Naive thymus-derived CD4-positive, alpha-beta T cell (primary cell): ENCODE data around the gene PNPLA2. TPM values are rescaled to one million over a fixed set of nuclear protein-coding genes. Genes with fewer than 3 reads are reported as not detected.

ENCODE experiments used
- ATAC-seq: fragments of 150-1000 bp; cut with Tn5 transposase; 2 replicates; pipeline ENCODE4 v1.10.0; 2021; ENCODE audit warnings: mild to moderate bottlenecking, moderate library complexity
- CTCF ChIA-PET: fragments of 350-600 bp; sonication (Branson Sonifier 250); formaldehyde crosslinking; loops from one replicate; lab custom pipeline; 2021; ENCODE audit warnings: antibody characterized with exemption; lab: Charles Lee
- POLR2A ChIA-PET: fragments of 350-600 bp; sonication (Branson Sonifier 250); formaldehyde crosslinking; loops from one replicate; lab custom pipeline; 2021; ENCODE audit warnings: antibody characterized with exemption, inconsistent platforms; lab: Charles Lee
- DNase-seq, 9 donors: peaks; one replicate each; pipeline versions ENCODE4 v3.0.0 to v3.0.0-alpha.2; 2020 to 2022; ENCODE audit warnings: mixed read lengths in 1 of 9
- H3K27ac ChIP-seq: one replicate; pipeline ENCODE4 v1.7.0; 2013; ENCODE audit warnings: mild to moderate bottlenecking, low read depth, low read length, moderate library complexity
- H3K27me3 ChIP-seq, 2 donors: one replicate each; pipeline ENCODE4 v1.7.0; 2013; ENCODE audit warnings: low read length in 2 of 2, mild to moderate bottlenecking in 2 of 2, moderate library complexity in 2 of 2; ENCODE audit not compliant: control insufficient read depth in 2 of 2, insufficient read depth in 2 of 2
- H3K36me3 ChIP-seq, 3 experiments: 1 replicate in 2 of 3; 2 replicates in 1 of 3; pipeline ENCODE4 v1.7.0; 2013; ENCODE audit warnings: low read length in 3 of 3, mild to moderate bottlenecking in 3 of 3, moderate library complexity in 1 of 3; ENCODE audit not compliant: insufficient read depth in 3 of 3, control insufficient read depth in 2 of 3
- H3K4me1 ChIP-seq, 2 donors: one replicate each; pipeline ENCODE4 v1.7.0; 2013; ENCODE audit warnings: low read length in 2 of 2, mild to moderate bottlenecking in 2 of 2, moderate library complexity in 1 of 2; ENCODE audit not compliant: control insufficient read depth in 2 of 2, insufficient read depth in 2 of 2
- H3K4me3 ChIP-seq: 2 replicates; pipeline ENCODE4 v1.7.0; 2013; ENCODE audit warnings: mild to moderate bottlenecking, low read length
- H3K9me3 ChIP-seq, 3 experiments: 1 replicate in 2 of 3; 2 replicates in 1 of 3; pipeline ENCODE4 v1.7.0; 2013; ENCODE audit warnings: low read length in 3 of 3; ENCODE audit not compliant: control insufficient read depth in 2 of 3
- H3K27ac Mint-ChIP-seq, 9 donors: one replicate each; pipeline ENCODE4 v1.8.0; 2020 to 2022; ENCODE audit warnings: mixed read lengths in 9 of 9, mild to moderate bottlenecking in 8 of 9, moderate library complexity in 5 of 9, inconsistent platforms in 2 of 9
- H3K27me3 Mint-ChIP-seq, 5 donors: one replicate each; pipeline ENCODE4 v1.8.0; 2021 to 2022; ENCODE audit warnings: mixed read lengths in 5 of 5, mild to moderate bottlenecking in 1 of 5
- H3K36me3 Mint-ChIP-seq, 5 donors: one replicate each; pipeline ENCODE4 v1.8.0; 2020 to 2022; ENCODE audit warnings: mixed read lengths in 5 of 5, mild to moderate bottlenecking in 3 of 5, inconsistent platforms in 1 of 5
- H3K4me1 Mint-ChIP-seq, 7 donors: one replicate each; pipeline ENCODE4 v1.8.0; 2020 to 2022; ENCODE audit warnings: mixed read lengths in 7 of 7, mild to moderate bottlenecking in 3 of 7, inconsistent platforms in 1 of 7
- H3K4me3 Mint-ChIP-seq, 10 donors: one replicate each; pipeline ENCODE4 v1.8.0; 2020 to 2022; ENCODE audit warnings: mild to moderate bottlenecking in 10 of 10, mixed read lengths in 10 of 10, moderate library complexity in 6 of 10, inconsistent platforms in 2 of 10
- H3K9me3 Mint-ChIP-seq, 11 donors: one replicate each; pipeline ENCODE4 v1.8.0; 2020 to 2022; ENCODE audit warnings: mixed read lengths in 11 of 11, mild to moderate bottlenecking in 4 of 11, inconsistent platforms in 1 of 11, moderate library complexity in 1 of 11
- intact Hi-C, 2 donors: fragments of 100-400 bp; cut with micrococcal nuclease; formaldehyde crosslinking; loops; one replicate each; pipeline ENCODE4 v1.15.1; 2023
- polyA plus RNA-seq, 2 donors: library from polyadenylated mRNA; unstranded; fragments of 300-500 nt; fragmentation: Illumina TruSeq; gene quantifications; one replicate each; pipeline ENCODE4 v1.2.3, GENCODE V29; 2021
- total RNA-seq, 6 experiments: library from RNA in 5 of 6; stranded (reverse) in 5 of 6; gene quantifications; 1 replicate in 5 of 6; 2 replicates in 1 of 6; pipeline ENCODE4 v1.2.3 and lab custom pipeline; 2021 to 2026

The PNPLA2 gene
- total and polyA plus RNA-seq, 7 experiments from 2014 or later = 26.0 to 237 (median 203) TPM

GRCh38 chr11:826836-827145, 8.1 kb downstream of the PNPLA2 start:
- intact Hi-C loops = loop anchor here in 1 of 2 donors (2.0 kb wide), 1 partner anchor 16 kb away; the partner anchor contains the start of genes POLR2L and TSPAN4

GRCh38 chr11:827146-827896, 8.6 kb downstream of the PNPLA2 start:
- H3K9me3 ChIP-seq = no peaks in the 10 kb centered on the region
- H3K36me3 ChIP-seq = peaks cover 0 to 29% (median 0%) of the 10 kb centered on the region in 3 experiments
- ATAC-seq (peak; percentile 10), DNase-seq (peak in 1 of 9 donors; percentile 55)
- peaks cover 0 to 11% of the 10 kb centered on the region in 2 donors for H3K27me3 ChIP-seq
- ChIA-PET POLR2A (interaction anchor here (0.7 to 7.8 kb wide), 3 partner anchors 9 to 51 kb away, joined by 3 to 79 read pairs (median 32); partner anchors contain the start of genes PNPLA2, POLR2L and TSPAN4), CTCF (no interaction called here)
- peaks cover 14 to 45% of the 10 kb centered on the region in 2 donors for H3K4me1 ChIP-seq
- H3K4me1 Mint-ChIP-seq = peaks cover 0 to 31% (median 29%) of the 10 kb centered on the region in 7 donors
- H3K27ac ChIP-seq = no peak overlapping the region
- H3K27ac Mint-ChIP-seq = no peak overlapping the region
- H3K9me3 Mint-ChIP-seq = peaks cover 0 to 3% (median 0%) of the 10 kb centered on the region in 11 donors
- intact Hi-C loops = loop anchor here in 1 of 2 donors (2.0 kb wide), 1 partner anchor 15 kb away; the partner anchor contains the start of genes POLR2L and TSPAN4
- H3K36me3 Mint-ChIP-seq = peaks cover 0 to 9% (median 3%) of the 10 kb centered on the region in 5 donors
- H3K4me3 Mint-ChIP-seq = peak overlapping the region; percentile 4 to 83 (median 72)
- peak overlapping the region; percentile 37 for H3K4me3 ChIP-seq
- H3K27me3 Mint-ChIP-seq = peaks cover 14 to 44% (median 20%) of the 10 kb centered on the region in 5 donors

More at GRCh38 chr11:826836-827145, 8.1 kb downstream of the PNPLA2 start:
- peak overlapping the region in 2 of 9 donors; percentile 21 to 52 for H3K27ac Mint-ChIP-seq
- ATAC-seq (peak; percentile 10), DNase-seq (no peak)
- H3K36me3 Mint-ChIP-seq = peaks cover 0 to 9% (median 3%) of the 10 kb centered on the region in 5 donors
- Histone ChIP-seq H3K36me3 (peaks cover 0 to 34% (median 0%) of the 10 kb centered on the region in 3 experiments), H3K27me3 (peaks cover 0 to 11% of the 10 kb centered on the region in 2 donors), H3K4me3 (peak overlapping the region; percentile 37), H3K27ac (no peak overlapping the region), H3K4me1 (peaks cover 13 to 41% of the 10 kb centered on the region in 2 donors), H3K9me3 (no peaks in the 10 kb centered on the region)
- peaks cover 0 to 35% (median 30%) of the 10 kb centered on the region in 7 donors for H3K4me1 Mint-ChIP-seq
- POLR2A ChIA-PET = interaction anchor here (6.7 to 7.8 kb wide), 2 partner anchors 8 to 16 kb away, joined by 32 to 79 read pairs; partner anchors contain the start of genes PNPLA2, POLR2L and TSPAN4
- CTCF ChIA-PET = no interaction called here
- H3K27me3 Mint-ChIP-seq = peaks cover 14 to 41% (median 19%) of the 10 kb centered on the region in 5 donors
- peaks cover 0 to 3% (median 0%) of the 10 kb centered on the region in 11 donors for H3K9me3 Mint-ChIP-seq
- peak overlapping the region; percentile 64 to 77 (median 70) for H3K4me3 Mint-ChIP-seq

- Histone ChIP-seq H3K4me1 (peaks cover 16 to 47% of the 10 kb centered on the region in 2 donors), H3K4me3 (peak within 1 kb of the TSS; percentile 37), H3K36me3 (peaks cover 0 to 24% (median 0%) of the 10 kb centered on the region in 3 experiments), H3K27me3 (peaks cover 0 to 11% of the 10 kb centered on the region in 2 donors), H3K9me3 (no peaks in the 10 kb centered on the region), H3K27ac (no peak within 1 kb of the TSS)
- POLR2A ChIA-PET = interaction anchor here (0.7 to 7.8 kb wide), 4 partner anchors 9 to 51 kb away, joined by 3 to 79 read pairs (median 20); partner anchors contain the start of genes PNPLA2, POLR2L and TSPAN4
- Mint-ChIP-seq H3K4me1 (peaks cover 0 to 29% (median 25%) of the 10 kb centered on the region in 7 donors), H3K9me3 (peaks cover 0 to 3% (median 0%) of the 10 kb centered on the region in 11 donors), H3K4me3 (peak within 1 kb of the TSS; percentile 64 to 83 (median 76)), H3K27ac (no peak within 1 kb of the TSS), H3K36me3 (peaks cover 0 to 9% (median 3%) of the 10 kb centered on the region in 5 donors), H3K27me3 (peaks cover 14 to 45% (median 20%) of the 10 kb centered on the region in 5 donors)
- DNase-seq = no peak
- intact Hi-C loops = loop anchor here in 1 of 2 donors (2.0 kb wide), 1 partner anchor 15 kb away; the partner anchor contains the start of genes POLR2L and TSPAN4
- no peak for ATAC-seq
- CTCF ChIA-PET = no interaction called here
Measured at GRCh38 chr11:827897-828192, 9.1 kb downstream of the PNPLA2 start, which contains the start of gene CRACR2B. TSS of gene CRACR2B (plus strand) at chr11:827919. CDS start at chr11:828608, 689 bp downstream.

GRCh38 chr11:828506-829175, 9.9 kb downstream of the PNPLA2 start:
- Histone ChIP-seq H3K27me3 (peaks cover 0 to 11% of the 10 kb centered on the region in 2 donors), H3K27ac (no peak overlapping the region), H3K4me3 (no peak overlapping the region), H3K4me1 (peaks cover 16 to 47% of the 10 kb centered on the region in 2 donors), H3K9me3 (no peaks in the 10 kb centered on the region), H3K36me3 (peaks cover 0 to 18% (median 0%) of the 10 kb centered on the region in 3 experiments)
- Mint-ChIP-seq H3K4me3 (peak overlapping the region in 9 of 10 donors; percentile 32 to 83 (median 71)), H3K9me3 (peaks cover 0 to 3% (median 0%) of the 10 kb centered on the region in 11 donors), H3K36me3 (peaks cover 0 to 9% (median 3%) of the 10 kb centered on the region in 5 donors), H3K27me3 (peaks cover 14 to 46% (median 20%) of the 10 kb centered on the region in 5 donors), H3K4me1 (peaks cover 0 to 30% (median 25%) of the 10 kb centered on the region in 7 donors), H3K27ac (no peak overlapping the region)
- DNase-seq (no peak), ATAC-seq (no peak)
- intact Hi-C loops = no loop called here
- CTCF ChIA-PET = interaction anchor here (0.9 kb wide), 1 partner anchor 20 kb away, joined by 4 read pairs; no protein-coding TSS in a partner anchor
- POLR2A ChIA-PET = interaction anchor here (0.6 to 7.8 kb wide), 5 partner anchors 10 to 48 kb away, joined by 3 to 79 read pairs (median 9); partner anchors contain the start of genes PNPLA2, POLR2L, RPLP2 and TSPAN4

GRCh38 chr11:829176-829846, 10.6 kb downstream of the PNPLA2 start:
- DNase-seq = no peak
- peaks cover 0 to 9% (median 3%) of the 10 kb centered on the region in 5 donors for H3K36me3 Mint-ChIP-seq
- no peak for ATAC-seq
- H3K4me3 Mint-ChIP-seq = peak overlapping the region in 9 of 10 donors; percentile 48 to 83 (median 60)
- intact Hi-C loops = no loop called here
- peaks cover 14 to 52% (median 24%) of the 10 kb centered on the region in 5 donors for H3K27me3 Mint-ChIP-seq
- Histone ChIP-seq H3K4me3 (no peak overlapping the region), H3K36me3 (peaks cover 0 to 11% (median 0%) of the 10 kb centered on the region in 3 experiments), H3K27me3 (peaks cover 0 to 11% of the 10 kb centered on the region in 2 donors), H3K9me3 (no peaks in the 10 kb centered on the region), H3K4me1 (peaks cover 16 to 47% of the 10 kb centered on the region in 2 donors), H3K27ac (no peak overlapping the region)
- peaks cover 0 to 3% (median 0%) of the 10 kb centered on the region in 11 donors for H3K9me3 Mint-ChIP-seq
- H3K4me1 Mint-ChIP-seq = peaks cover 5 to 36% (median 32%) of the 10 kb centered on the region in 7 donors
- CTCF ChIA-PET = interaction anchor here (0.9 to 1.0 kb wide), 2 partner anchors 11 to 19 kb away, joined by 3 to 4 read pairs; partner anchors contain the start of gene PNPLA2
- POLR2A ChIA-PET = interaction anchor here (2.0 to 7.8 kb wide), 4 partner anchors 11 to 20 kb away, joined by 7 to 79 read pairs (median 20); partner anchors contain the start of genes PNPLA2, POLR2L, RPLP2 and TSPAN4
- no peak overlapping the region for H3K27ac Mint-ChIP-seq
